GM21367 (cell line): ENCODE results near the gene FAM53A.
"Not testable (repeated sequence)": the region's sequence is repeated elsewhere in the genome, so short reads cannot be mapped to it uniquely, and the experiment has no call there.

Experiments
- ATAC-seq: cut with Tn5 transposase; IDR thresholded peaks from one replicate; pipeline ENCODE4 v1.9.1; 2021; ENCODE audit not compliant: unreplicated experiment

Gene FAM53A

DNA sequence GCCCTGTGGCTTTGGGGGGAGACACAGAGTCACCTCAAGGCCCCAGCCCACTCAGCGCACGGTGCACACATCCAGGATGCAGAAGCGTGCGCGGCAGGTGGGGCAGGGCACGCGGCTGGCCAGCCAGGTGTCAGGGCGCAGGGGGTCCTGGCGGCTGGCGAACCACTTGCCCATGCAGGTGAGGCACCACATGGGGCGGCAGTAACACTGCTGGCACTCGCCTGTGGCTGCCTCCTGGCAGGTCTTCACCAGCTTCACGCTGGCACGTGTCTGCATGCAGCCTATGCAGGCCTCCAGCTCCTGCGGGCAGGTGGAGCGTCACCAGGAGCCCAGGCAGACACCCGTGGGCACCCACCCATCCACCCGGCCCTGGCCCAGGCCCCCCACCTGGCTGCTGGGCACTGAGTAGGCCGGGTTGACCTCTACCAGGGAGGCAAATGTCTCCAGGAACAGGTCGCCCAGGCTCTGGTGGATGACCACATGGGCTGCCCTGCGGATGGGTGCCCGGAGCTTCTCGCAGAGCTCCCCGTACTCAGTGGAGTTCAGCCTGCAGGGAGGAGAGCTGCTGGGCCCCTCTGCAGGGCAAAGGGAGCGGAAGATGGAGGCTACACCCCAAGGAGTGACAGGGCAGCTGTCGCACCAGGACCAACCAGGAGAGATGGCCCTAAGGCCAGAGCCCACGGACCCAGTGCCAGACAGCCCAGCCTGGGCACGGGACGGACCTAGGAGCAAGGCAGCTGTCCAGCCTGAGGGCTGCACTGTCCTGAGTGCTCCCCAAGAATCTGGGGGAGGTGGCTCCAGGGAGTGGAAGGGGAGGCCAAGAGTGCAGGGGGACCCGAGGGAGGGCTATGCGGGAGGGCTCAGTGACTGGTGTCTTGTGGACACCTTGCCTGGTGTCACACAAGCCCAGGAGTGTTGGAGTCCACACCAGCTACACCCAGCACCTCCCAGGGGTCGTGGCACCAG is 33.3 kb upstream of the FAM53A start:
- no peak for ATAC-seq

DNA sequence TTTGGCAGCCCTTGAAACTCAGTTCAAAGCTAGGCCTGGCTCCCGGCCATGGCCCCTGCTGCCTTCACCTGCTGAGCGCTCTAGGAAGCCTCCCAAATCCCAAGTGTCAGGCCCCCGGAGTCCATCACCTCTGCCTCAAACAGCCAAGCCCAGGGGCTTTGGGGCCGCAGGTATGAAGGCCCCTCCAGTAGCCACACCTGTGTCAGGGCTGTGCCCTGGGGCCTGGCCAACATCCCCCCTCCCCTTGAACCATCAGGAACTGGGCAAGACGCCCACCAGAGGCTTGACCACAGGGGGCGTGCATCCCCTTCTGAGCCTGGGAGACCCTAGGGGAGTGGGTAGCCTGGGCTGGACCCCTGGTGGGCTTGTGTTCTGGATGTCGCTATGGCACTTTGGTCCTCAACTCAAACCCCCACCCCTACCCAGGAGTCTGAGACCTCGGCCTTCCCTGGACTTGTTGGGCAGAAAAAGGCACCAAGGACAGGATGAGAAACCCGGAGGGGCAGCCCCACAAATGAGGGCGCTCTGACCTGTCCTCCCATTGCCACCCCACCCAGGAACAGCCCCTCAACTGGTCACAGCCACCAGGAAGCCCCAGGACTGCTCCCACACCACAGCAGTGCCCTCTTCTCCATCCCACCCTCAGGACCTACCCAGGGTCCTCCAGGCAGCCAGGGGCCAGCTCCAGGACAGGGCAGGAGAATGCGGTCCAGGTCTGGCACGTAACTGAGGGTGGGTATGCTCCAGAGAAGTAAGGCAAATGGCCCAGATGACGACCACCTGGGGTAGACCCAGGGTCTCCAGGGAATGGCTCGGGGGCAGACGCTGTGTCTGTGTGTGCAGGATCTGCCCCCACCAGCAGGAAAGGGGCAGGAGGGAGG is 32.2 kb upstream of the FAM53A start:
- ATAC-seq = no peak

DNA sequence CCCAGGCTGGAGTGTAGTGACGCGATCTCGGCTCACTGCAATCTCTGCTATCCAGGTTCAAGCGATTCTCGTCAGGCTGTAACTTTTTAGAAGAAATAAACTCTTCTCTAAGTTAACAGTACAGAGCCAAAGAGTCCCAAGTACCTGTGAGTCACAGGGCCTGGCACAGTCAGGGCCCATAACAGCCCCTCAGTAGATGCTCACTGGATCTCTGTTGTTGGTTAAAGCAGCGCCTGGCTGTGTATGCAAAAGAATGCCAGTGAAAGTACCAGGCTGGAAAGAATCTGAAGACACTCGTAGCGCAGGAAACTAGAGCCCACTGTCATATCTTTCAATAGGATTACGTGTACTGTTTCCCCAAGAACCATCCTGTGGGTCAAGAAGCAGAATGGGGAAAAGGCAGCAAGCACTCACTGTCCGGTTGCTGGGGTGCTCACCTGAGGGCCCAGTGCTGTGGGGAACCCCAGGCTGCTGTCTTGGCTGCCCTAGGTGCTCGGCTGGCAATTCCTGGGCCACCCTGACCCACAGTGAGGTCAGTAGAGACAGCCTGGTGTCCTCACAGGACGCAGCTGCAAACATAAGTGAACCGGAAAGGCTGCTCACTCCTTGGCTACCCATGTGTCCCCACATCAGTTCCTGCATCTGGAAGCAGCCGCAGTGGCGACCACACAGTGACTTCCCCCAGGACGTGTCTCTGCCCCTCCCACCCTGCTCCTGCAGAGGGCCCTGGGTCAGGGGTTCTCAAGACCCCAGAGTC is 31.1 kb upstream of the FAM53A start:
- ATAC-seq = no peak

DNA sequence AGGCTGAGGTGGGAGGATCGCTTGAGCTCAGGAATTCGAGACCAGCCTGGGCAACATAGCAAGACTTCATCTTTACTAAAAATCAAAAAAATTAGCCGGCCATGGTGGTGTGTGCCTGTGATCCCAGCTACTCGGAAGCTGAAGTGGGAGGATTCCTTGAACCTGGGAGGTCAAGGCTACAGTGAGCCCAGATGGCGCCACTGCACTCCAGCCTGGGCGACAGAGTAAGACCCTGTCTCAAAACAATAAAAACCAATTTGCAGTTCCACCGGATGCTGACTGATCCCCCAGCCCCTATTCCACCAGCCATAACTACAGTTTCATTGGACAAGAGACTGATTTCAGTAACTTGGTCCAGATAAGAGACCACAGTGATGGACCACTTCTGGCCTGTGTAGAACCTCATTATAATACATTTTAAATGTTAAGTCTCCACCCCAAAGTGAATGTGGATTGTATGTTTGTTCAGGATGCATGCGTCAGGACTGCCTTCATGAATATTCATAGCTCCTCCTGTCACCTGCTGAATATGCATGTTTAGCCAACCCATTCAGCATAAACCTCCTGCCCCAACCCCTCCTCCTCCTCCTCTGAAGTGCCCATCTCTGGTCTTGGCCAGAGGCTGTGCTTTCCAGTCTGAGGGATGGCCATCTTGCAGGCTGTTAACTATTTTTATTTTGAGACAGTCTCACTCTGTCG is 30.3 kb upstream of the FAM53A start:
- no peak for ATAC-seq

DNA sequence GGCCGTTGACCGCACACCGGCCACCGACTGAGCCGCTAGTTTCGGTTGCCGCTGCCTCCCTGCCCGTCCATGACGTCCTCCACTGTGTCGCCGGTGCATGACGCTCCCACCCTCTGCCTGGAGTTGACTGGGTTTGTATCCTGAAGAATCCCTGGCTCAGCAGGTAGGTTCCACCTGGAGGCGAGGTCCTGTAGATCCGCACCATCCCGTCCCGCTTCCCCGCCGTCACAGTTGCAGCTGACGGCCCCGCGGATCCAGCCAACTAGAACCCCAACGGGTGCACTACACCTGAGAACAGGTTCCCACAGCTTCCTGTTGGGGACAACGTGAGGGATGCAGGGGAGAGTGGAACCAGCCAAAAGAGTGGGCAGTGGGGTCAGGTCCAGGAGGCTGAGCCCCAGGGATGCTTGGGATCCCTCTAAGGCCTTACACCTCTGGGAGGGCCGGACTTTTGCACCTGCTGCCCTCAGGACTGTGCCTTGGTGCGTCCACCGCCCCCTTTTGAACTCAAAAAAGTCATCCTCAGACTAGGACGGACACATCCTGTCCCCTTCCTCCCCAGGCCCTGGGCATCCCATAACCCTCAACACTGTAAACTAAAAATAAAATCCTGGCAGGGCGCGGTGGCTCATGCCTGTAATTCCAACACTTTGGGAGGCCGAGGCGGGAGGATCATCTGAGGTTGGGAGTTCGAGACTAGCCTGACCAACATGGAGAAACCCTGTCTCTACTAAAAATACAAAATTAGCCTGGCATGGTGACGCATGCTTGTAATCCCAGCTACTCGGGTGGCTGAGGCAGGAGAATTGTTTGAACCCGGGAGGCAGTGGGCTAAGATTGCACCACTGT is 29.1 kb upstream of the FAM53A start:
- ATAC-seq = peak; percentile 0

DNA sequence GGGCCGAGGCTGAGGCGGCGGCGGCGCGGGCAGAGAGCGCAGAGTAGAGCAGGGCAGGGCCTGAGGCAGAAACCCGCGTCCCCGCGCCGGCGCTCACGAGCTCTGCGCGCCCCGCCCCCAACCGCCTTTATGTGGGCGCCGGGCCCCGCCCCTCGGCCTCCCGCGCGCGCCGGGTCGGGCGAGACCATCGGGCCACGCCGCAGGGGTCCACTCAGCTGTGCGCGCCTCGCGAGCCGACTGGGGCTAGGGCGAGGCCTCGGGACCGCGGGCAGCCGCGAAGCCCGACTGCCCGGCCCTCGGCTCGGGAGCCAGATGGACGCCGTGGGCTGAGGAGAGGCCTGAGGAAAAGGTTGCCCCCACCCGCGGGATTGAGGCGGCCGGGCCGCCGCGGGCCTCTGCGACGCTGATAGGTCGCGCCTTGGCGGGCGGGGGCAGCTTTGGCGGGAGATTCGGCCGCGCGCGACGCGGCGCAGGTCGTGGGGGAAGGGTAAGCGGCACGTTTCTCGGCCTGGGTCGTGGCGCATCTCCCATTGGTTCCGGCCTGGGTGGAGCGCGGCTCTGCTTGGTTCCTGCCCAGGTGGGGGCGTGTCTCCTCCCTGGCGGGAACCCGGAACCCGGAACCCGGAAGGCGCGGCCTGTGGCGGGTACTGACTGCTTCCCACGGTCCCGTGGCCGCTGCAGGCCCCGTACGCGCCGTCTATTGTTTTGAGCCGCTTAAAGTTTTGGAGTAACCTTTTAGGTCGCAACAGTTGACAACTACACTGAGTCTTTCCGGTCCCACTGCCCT is 28.3 kb upstream of the FAM53A start, which contains the start of gene SLBP:
Gene SLBP (minus strand): TSS at position 104 of the 787 bp plus-strand sequence. CDS start 131 bp downstream, outside the sequence.
- peak; percentile 63 for ATAC-seq

DNA sequence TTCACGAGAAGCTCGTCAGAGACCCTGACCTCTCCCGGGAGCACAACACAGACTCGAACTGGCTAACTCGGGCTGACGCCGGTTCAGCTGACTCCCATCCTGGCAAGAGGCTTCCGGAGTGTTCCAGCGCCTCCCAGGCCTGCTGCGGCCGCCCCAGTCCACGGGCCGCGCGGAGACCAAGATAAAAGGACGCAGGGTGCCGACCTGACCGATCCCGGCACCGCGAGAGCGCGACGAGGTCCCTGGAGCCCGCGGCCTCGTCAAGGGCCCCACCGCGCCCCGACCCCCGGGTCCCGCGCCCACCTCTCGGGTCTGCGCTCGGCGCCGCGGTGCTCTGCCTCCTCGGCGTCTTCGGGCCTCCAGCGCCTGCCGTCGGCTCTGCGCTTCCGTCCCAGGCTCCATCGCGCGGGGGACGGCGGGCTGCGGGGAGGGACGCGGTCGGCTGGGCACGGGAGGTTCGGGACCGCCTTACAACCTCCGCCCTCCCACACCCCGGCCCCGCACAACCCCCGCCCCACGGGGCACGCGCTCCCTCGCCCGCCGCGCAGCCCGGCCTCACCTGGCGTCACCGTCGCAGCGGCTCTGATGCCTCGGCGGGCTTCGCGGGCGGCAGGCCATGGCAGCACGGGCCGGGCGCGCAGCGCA is 27.6 kb upstream of the FAM53A start:
- ATAC-seq = peak; percentile 6

DNA sequence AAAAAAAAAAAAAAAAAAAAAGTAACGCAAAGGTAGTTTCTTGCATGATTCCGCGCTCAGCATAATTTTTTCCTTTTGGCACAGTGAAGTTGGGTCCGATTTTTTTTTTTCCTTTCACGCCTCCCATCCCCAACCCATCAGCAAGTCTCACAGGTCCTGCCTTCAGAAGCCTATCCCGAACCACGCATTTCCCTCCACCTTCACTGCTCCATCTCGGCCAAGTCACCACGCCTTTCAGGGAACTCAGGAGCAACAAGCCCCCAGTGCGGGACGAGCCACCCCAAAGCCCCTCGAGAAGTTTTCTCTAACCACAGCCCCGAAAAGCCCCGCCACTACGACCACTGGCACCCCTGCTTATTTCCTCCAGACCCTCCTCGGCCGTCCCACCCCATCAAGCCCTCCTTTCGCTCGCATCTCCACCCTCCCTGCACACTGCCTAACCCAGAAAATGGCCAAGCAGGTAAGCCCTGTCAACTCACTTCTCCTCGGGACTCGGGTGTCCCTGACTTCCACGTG is 27.0 kb upstream of the FAM53A start:
- no peak for ATAC-seq

DNA sequence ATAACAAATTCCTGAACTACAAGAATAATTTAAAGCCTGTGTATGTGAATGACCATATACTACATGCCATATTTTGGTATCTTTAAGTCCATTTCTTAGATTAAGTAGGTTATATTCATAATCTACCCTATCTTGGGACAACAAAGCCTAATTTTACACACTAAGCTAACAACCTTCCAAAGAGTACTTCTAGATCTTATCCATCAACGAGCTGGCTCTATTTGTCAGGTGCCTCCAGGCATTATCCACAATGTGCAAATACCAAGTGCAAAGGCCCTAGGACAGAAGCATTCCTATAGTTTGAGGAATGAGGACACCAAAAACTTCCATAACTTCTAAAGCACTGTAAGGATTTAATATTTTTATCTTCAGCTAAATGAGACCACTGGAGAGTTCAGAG is 24.5 kb upstream of the FAM53A start:
- no peak for ATAC-seq

DNA sequence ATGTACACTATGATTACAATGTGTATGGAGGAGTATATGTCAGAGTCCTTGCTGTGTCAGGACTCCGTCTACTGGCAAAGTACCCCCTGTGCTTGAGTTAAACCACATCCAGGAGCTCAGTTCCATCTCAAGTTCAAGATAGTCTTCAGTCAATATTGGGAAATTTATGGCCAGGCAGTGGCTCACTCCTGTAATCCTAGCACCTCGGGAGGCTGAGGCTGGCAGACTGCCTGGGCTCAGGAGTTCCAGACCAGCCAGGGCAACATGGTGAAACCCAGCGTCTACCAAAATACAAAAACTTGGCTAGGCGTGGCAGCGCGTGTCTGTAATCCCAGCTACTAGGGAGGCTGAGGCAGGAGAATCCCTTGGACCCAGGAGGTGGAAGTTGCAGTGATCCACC is 22.2 kb upstream of the FAM53A start:
- ATAC-seq = no peak

DNA sequence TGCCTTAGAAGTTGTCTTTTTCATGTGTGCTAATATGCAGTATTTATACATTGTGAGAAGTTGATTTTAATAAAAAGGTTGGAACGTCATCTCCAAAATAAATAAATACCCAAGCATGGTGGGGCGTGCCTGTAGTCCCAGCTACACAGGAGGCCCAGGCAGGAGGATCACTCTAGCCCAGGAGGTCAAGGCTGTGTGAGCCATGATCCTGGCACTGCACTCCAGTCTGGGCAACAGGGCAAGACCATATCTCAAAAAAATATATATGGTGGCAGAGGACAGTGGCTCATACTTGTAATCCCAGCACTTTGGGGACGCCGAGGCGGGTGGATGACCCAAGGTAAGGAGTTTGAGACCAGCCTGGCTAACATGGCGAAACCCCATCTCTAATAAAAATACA is 21.6 kb upstream of the FAM53A start:
- ATAC-seq = no peak

DNA sequence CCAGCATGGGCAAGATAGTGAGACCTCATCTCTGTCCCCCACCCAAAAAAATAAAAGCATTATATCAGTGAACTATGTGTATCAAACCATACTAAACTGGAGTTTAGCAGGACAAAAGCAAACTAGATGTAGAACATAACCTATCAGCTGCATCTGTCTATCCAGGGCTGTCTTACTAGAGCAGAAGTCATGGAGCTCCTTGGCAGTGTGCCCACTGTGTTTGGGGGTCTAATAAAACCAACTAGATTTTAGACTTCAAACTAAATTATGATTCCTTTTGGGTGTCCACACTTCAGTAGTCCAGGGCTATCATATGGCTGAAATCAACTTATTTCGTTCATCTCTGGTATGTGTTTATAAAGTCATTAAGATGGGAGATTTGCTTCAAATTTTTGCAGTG is 19.8 kb upstream of the FAM53A start:
- no peak for ATAC-seq

DNA sequence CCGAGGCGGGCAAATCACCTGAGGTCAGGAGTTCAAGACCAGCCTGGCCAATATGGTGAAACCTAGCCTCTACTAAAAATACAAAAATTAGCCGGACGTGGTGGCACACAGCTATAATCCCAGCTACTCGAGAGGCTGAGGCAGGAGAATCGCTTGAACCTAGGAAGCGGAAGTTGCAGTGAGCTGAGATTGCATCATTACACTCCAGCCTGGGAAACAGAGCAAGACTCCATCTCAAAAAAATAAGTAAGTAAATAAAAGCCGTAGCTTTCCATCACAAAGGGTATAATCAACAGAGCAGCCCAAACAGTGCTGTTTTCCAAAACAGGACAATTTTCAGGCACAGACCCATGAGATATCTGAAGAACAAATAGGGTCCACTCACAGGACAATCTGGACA is 17.6 kb upstream of the FAM53A start:
- not testable (repeated sequence) for ATAC-seq

DNA sequence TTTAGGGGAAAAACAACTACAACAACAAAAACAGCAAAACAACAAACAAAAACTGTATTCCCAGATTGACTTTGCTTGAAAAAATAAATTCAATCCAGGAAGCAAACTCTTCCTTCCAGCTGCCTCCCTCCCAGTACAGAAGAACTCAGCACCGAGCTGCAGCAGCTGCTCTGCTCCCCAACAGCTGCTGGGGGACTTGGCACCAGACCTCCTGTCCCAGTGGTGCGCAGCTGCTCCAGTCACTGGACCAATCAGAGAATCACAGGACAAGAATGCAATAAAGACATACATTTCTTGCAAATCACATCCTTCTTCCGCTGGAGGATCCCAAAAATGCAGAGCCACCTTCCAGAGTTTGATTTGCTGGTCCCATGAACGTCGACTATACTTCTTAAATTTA is 11.8 kb upstream of the FAM53A start:
- ATAC-seq = no peak

DNA sequence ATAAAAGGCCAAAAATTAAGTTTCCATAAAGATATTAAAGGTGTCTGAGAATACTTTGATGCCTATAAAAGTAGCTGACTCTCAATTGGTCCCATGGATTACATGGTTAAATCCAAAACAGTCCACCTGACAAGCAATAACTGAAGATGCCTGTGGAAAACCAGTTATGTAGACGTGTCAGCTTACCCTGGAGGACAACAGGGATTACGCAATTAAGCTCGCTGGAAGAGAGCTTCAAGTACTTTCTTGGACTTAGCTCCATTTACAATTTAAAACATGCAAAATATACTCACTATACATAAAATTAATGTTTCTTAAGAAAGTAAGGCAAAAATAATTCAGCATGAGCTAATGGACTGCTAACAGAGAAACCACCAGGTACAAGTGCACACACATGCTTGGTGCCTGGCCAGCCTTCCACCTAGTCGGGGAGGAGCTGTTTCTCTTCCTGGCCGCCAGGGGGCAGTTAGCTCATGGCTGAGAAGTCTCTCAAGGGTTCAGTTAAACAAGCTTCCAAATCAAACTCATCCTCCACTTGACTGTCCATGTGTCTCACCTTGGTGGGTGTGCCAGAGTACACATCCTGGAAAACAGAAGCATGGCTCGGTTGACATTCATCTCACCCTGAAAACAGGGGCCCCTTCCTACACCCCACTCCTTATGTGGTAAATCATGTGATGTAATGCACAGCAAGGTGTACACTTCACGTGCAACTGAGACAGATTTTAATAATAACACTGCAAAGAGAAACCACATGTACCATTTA is 9.2 kb upstream of the FAM53A start:
- no peak for ATAC-seq

DNA sequence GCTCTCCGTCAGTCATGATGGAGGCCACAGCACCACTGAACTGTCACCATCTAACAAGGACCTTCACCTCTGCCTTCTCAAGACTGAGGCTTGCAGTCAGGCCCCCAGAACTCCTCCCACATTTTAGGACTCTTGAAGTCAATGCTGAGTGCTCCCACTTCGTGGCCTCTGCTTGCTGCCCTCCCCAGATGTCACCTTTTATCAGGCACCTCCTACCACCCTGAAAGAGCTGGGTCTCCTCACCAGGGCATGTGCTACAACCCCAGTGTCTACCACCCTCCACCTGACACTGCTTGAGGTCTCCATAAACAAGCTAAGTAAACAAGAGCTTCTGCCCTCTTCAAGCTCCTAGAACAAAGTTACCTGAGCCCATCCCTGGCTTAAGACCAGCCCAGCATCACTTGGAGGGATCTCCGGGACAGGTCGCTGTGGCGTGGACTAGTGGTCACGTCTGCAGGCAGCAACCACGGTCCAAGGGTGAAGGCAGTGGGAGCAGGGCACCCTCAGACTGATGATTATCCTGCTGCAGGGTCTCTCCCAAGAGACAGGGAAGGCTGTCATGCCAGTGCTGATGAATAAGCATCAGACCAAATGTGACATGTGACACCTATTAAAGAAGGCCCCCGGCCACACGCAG is 7.7 kb upstream of the FAM53A start:
- no peak for ATAC-seq

DNA sequence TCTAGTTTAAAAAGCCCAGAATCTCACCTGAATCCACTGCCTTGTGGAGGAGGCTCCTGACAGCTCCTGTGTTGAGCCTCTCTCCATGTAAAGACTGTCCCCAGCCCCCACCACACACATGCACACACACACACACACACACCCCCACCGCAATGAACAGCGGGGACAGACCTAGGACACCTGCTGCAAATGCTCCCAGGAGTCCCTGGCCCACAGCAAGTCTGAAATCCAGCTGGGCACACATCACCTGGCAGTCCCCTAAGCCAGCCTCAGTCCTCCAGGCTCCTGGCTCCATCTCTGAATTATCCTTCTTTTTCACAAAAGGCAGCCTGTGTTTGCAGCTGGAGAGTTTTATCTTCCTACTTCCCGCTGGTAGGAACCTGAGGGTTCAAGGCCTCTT is 6.6 kb upstream of the FAM53A start:
- no peak for ATAC-seq
